Osteocyte (in vitro differentiated cells): Measurements from ENCODE around the gene DOCK3. TPM values are rescaled to one million over a fixed set of nuclear protein-coding genes. Genes with fewer than 3 reads are reported as not detected.
"Not testable (repeated sequence)": the region's sequence is repeated elsewhere in the genome, so short reads cannot be mapped to it uniquely, and the experiment has no call there.

Source experiments
- DNase-seq: peaks from one replicate; pipeline ENCODE4 v3.0.0; 2021; ENCODE audit warnings: mixed read lengths; ENCODE audit not compliant: unreplicated experiment; ENCODE audit errors: extremely low spot score
- H3K27ac Mint-ChIP-seq: one replicate; pipeline ENCODE4 v1.8.0; 2021; ENCODE audit warnings: mild to moderate bottlenecking, mixed read lengths; ENCODE audit not compliant: unreplicated experiment
- H3K27me3 Mint-ChIP-seq: one replicate; pipeline ENCODE4 v1.8.0; 2021; ENCODE audit warnings: mixed read lengths; ENCODE audit not compliant: unreplicated experiment
- H3K36me3 Mint-ChIP-seq: one replicate; pipeline ENCODE4 v1.8.0; 2021; ENCODE audit warnings: mixed read lengths; ENCODE audit not compliant: unreplicated experiment
- H3K4me1 Mint-ChIP-seq: one replicate; pipeline ENCODE4 v1.8.0; 2021; ENCODE audit warnings: mixed read lengths; ENCODE audit not compliant: unreplicated experiment
- H3K4me3 Mint-ChIP-seq: one replicate; pipeline ENCODE4 v1.8.0; 2021; ENCODE audit warnings: mild to moderate bottlenecking, moderate library complexity, mixed read lengths; ENCODE audit not compliant: unreplicated experiment
- H3K9me3 Mint-ChIP-seq: one replicate; pipeline ENCODE4 v1.8.0; 2021; ENCODE audit warnings: mixed read lengths; ENCODE audit not compliant: unreplicated experiment
- CTCF ChIP-seq: fragments of 200-600 bp; sonication (generic); IDR thresholded peaks from 2 replicates; pipeline ENCODE4 v1.5.0; 2021; ENCODE audit warnings: antibody characterized with exemption, mild to moderate bottlenecking, moderate library complexity
- total RNA-seq: library from RNA; stranded (reverse); gene quantifications from 2 replicates; pipeline ENCODE4 v1.2.1, GENCODE V29; 2021

DOCK3 gene
- total RNA-seq, 1 donor from 2014 or later = 0.24 TPM

GRCh38 chr3:50876947-50877346, 202.2 kb downstream of the DOCK3 start:
- TF ChIP-seq CTCF = no peak
- Mint-ChIP-seq H3K36me3 (no peaks in the 10 kb centered on the region), H3K4me1 (no peaks in the 10 kb centered on the region)

GRCh38 chr3:50882733-50883132, 208.0 kb downstream of the DOCK3 start:
- not testable (repeated sequence) for DNase-seq, H3K4me3 Mint-ChIP-seq, H3K36me3 Mint-ChIP-seq, H3K27ac Mint-ChIP-seq, H3K27me3 Mint-ChIP-seq, H3K9me3 Mint-ChIP-seq, H3K4me1 Mint-ChIP-seq

More at GRCh38 chr3:50876947-50877346, 202.2 kb downstream of the DOCK3 start:
- DNase-seq = no peak
- Mint-ChIP-seq H3K9me3 (peaks cover 3% of the 10 kb centered on the region), H3K4me3 (no peak overlapping the region), H3K27me3 (no peaks in the 10 kb centered on the region), H3K27ac (no peak overlapping the region)

- Mint-ChIP-seq H3K9me3 (peaks cover 5% of the 10 kb centered on the region), H3K27me3 (no peaks in the 10 kb centered on the region), H3K4me3 (no peak overlapping the region), H3K4me1 (no peaks in the 10 kb centered on the region), H3K27ac (no peak overlapping the region), H3K36me3 (no peaks in the 10 kb centered on the region)
- no peak for DNase-seq
- TF ChIP-seq CTCF = no peak
These were observed 209.0 kb downstream of the DOCK3 start for GRCh38 chr3:50883755-50884154.

GRCh38 chr3:50885070-50885850, 210.5 kb downstream of the DOCK3 start:
- Mint-ChIP-seq H3K9me3 (peaks cover 5% of the 10 kb centered on the region), H3K27me3 (no peaks in the 10 kb centered on the region), H3K27ac (no peak overlapping the region)

GRCh38 chr3:50890688-50891344, 216.1 kb downstream of the DOCK3 start:
- H3K4me1 Mint-ChIP-seq = no peaks in the 10 kb centered on the region
- H3K36me3 Mint-ChIP-seq = no peaks in the 10 kb centered on the region
- H3K9me3 Mint-ChIP-seq = peaks cover 4% of the 10 kb centered on the region
- no peaks in the 10 kb centered on the region for H3K27me3 Mint-ChIP-seq
- TF ChIP-seq CTCF = no peak
- no peak for DNase-seq
- H3K4me3 Mint-ChIP-seq = no peak overlapping the region
- H3K27ac Mint-ChIP-seq = no peak overlapping the region

More at GRCh38 chr3:50885070-50885850, 210.5 kb downstream of the DOCK3 start:
- no peak for TF ChIP-seq CTCF
- Mint-ChIP-seq H3K36me3 (no peaks in the 10 kb centered on the region), H3K4me1 (no peaks in the 10 kb centered on the region), H3K4me3 (no peak overlapping the region)
- no peak for DNase-seq

GRCh38 chr3:50901097-50901496, 226.4 kb downstream of the DOCK3 start:
- not testable (repeated sequence) for H3K27ac Mint-ChIP-seq, H3K4me1 Mint-ChIP-seq, H3K36me3 Mint-ChIP-seq, H3K4me3 Mint-ChIP-seq, H3K9me3 Mint-ChIP-seq, DNase-seq, H3K27me3 Mint-ChIP-seq
